Gastrocnemius medialis (tissue), 4 donors: ENCODE measurements around the gene NPAS3.

Experiments
- CTCF ChIP-seq, 5 experiments: fragments of 450-650 bp in 3 of 5; fragments of 200-600 bp in 2 of 5; sonication (generic) in 2 of 5; IDR thresholded peaks in 4 of 5; conservative IDR thresholded peaks in 1 of 5; 1 replicate in 4 of 5; 2 replicates in 1 of 5; pipeline ENCODE4 v1.5.1; 2016 to 2019; ENCODE audit warnings: antibody characterized with exemption in 5 of 5, mild to moderate bottlenecking in 3 of 5, moderate library complexity in 3 of 5
- POLR2A ChIP-seq, 2 donors: fragments of 450-650 bp; IDR thresholded peaks; one replicate each; pipeline ENCODE4 v1.6.1; 2017; ENCODE audit warnings: antibody characterized with exemption in 2 of 2, mild to moderate bottlenecking in 2 of 2, moderate library complexity in 2 of 2

DNA sequence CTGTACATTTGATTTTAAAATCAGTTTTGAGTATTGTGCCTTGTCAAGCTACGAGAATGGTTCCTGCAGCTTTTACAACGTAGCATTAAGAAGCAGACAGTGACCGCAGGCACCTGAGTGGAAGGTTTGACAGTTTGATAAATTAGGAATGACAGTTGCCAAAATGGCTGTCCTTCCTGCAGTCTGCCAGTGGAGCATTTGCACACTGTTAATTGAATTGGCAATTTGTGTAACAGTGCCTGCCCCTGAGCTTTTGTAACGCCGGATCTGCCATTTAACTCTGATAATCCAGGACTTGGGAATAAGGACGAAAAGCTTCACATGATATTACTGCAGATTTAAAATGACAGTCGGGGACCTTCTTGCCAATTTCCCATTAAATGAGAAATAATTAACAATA lies 385.3 kb downstream of the NPAS3 start:
- TF ChIP-seq CTCF (IDR thresholded peaks at IDR 0.05 in 4 of 5, conservative IDR thresholded peaks at IDR 0.05 in 1 of 5) (no peak), POLR2A (IDR thresholded peaks at IDR 0.05) (no peak)
